ENCODE measurements around the gene INPP4B.

The INPP4B gene

GRCh38 chr4:142567199-142567598, 278.9 kb downstream of the INPP4B start:
- peak; percentile 43 to 52 for DNase-seq

DNA sequence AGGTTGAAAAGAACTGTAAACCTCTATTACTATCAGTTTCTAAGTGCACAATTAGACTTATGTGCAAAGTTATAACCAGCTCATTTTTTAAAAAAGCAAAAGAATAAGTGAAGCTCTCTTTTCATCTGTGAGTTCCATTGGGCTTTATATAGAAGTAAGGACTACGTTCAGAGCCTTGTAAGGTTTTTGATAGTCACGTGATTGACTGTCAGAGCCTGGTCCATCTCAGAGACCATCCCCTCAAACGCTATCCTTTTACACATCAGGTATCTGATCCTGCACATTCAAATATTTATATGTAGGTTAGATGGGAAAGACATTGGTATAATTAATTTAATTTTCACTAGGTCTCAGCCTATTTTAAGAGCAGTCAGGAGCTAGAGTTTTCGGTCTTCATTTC, 279.3 kb downstream of the INPP4B start:
- DNase-seq = no peak

GRCh38 chr4:142566243-142566642, 279.9 kb downstream of the INPP4B start:
- DNase-seq = no peak

DNA sequence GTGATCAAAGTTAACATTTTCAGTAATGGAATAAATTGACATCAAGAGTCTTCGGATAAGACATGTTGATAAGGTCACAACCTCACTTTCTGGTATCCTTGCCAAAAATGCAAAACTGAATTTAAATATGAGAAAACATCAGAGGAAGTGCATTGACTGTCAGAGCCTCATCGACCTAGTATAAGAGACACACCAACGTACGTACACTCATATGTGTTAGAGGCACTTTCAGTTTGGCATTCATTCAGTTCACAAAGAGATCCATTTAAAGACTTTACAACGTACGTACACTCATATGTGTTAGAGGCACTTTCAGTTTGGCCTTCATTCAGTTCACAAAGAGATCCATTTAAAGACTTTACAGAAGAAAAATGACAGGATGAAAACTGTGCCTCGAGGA, 280.3 kb downstream of the INPP4B start:
- DNase-seq = no peak

GRCh38 chr4:142563682-142564291, 282.3 kb downstream of the INPP4B start:
- DNase-seq = no peak

DNA sequence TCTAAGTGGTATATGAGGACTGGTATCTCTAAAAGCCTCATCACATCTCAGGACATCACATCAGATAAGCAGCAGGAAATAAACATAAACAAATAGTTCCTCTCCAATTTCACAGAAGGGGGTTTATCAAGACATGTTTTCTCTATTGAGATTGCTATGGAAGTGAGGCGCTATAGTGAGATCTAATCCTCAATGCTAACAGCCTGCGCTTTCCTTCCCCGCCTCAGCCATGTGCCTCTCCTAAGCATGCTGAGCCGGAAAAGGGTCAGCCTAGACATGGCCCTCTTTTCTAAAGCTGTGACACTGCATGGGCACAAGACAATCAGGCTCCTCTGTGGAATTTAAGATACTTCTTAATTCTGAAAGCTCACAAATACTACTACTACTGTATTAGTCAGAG, 286.1 kb downstream of the INPP4B start:
- no peak for DNase-seq

DNA sequence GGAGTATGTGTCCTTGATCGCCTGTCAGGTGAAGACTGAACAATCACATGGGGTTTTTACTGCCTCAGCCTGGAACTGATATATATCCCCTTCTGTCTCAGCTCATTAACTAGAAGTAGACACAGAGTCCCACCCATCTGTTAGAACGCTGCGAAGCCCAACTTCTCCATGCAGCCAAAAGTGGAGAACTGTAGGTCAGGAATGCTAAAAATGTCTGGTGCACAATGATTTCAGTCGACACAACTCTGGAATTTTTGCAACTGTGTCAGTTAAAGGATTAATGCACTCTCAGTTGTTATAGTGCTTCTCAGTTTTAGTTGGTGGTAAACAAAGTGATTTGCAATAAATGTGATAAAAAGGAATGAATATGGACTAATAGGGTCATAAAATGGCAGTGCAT, 287.2 kb downstream of the INPP4B start:
- DNase-seq = no peak

- DNase-seq = no peak
Observed at GRCh38 chr4:142557239-142557801, 288.8 kb downstream of the INPP4B start.

DNA sequence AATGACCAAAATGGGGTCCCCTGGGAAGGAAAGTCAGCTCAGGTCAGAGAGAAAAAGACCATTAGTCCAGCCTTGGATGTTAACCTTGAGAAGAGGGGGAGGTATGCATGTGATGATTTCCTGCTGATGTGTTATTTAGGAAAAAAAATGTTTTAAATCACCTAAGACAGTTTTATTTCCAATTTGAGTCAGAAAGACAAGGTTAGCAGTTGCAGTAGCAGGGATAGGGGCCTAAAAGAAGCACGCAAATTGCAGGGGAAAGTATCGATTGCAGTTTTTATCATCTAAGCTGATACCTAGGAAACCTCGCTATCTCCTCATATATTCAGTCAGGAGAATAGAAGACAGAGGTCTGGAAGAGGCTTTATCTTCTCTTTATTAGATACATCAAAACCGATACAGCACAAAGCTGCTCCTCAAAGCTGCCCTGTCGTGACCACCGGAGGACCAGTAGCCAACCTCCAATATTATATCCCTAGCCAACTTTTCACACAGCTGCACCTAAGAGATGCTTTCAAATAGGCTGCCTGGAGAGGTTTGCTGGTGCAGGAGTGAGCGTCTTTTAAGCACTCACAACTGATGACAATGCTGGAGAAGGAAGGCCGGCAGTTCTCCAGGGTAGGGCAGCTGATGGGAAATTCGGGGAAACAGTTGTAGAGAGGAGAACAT, 289.4 kb downstream of the INPP4B start:
- no peak for DNase-seq

GRCh38 chr4:142556048-142556447, 290.1 kb downstream of the INPP4B start:
- DNase-seq = no peak

DNA sequence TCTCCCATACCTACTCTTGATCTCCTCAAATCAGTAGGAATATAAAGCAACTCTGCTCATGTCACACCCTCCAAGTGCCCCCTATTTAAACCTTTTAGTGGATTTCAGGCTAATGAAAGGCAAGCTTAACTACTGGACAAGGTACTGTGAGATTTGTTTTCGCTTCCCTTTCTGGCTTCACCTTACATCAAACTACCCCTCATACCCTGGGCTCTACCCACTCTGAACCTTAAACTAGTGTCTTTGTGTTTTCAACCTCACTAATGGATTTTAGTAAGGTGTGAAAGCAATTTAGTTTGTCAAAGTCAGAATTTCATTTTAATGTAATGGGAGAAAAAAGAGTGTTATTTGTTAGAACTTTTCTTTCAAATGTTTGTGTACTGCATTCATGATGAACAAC, 291.7 kb downstream of the INPP4B start:
- DNase-seq = no peak

DNA sequence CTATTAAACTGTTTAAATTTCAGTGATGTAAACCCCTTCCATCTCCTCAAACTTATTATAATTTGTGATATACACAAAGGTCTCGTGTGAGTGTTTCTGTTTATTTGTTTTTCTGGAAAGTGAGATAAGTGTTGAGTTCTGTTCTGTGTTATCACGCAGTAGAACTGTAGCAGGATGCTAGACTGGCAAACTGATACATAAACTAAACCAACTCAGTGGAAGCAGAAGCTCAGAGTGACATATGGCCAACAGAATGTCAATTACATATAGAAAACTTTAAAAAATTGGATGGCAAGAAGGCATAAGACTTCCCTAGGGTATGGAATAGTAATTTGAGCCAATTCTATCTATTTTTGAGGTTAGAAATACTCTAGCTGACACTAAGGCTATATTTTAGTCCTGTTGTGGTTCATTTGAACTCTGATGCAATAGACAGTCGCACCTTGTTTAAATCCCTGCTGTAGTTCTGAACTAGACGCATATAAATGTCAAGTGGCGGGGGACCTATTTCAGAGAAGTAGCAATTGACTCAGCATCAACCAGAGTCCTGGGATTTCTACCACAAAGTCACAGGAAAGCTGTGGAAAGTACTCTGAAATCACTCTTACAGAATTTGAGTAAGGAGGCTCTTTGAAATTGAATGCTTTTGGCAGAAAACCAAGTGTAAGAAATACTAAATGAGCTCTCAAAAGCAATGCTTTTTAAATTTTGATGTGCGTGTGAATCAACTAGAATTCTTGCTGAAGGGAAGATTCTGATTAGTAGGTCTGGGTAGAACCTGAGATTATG, 294.4 kb downstream of the INPP4B start:
- no peak for DNase-seq

GRCh38 chr4:142550965-142551364, 295.1 kb downstream of the INPP4B start:
- no peak for DNase-seq

- no peak for DNase-seq
Observed at GRCh38 chr4:142549726-142550463, 296.2 kb downstream of the INPP4B start.

DNA sequence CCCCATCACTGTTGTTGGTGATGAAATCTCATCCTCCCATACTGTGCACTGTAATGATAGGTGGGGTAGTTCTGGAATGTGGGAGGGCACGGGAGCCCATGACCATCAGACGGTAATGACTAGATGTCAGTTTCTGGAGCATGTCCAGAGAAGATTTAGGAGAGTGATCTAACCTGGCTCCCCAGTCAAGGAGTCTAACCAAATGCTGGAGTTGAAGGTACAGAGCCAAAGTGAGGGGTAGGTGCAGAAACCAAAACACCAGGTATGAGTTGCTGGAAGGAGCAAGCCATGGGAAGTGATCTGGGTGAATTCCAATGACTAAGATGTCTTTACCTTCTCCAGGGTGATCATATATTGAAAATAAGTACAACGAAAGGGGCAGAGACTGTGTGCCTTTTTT, 296.9 kb downstream of the INPP4B start:
- no peak for DNase-seq

DNA sequence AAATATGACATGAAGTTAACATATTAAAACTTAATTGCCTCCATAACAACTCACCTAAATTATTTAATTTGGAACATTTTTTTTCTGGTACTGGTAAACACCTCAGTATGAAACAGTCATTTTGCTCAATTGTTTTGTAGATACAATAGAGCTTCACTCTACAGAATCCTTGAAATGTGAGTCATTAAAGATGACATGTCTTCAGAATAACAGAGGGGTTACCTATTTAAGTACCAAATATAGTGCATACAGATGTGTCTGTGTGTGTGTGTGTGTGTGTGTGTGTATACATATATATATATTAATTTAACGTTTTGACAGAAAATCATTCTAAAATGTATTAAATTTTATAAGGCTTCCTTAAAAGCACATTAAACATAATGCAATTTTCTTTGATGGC, 297.6 kb downstream of the INPP4B start:
- DNase-seq = no peak

DNA sequence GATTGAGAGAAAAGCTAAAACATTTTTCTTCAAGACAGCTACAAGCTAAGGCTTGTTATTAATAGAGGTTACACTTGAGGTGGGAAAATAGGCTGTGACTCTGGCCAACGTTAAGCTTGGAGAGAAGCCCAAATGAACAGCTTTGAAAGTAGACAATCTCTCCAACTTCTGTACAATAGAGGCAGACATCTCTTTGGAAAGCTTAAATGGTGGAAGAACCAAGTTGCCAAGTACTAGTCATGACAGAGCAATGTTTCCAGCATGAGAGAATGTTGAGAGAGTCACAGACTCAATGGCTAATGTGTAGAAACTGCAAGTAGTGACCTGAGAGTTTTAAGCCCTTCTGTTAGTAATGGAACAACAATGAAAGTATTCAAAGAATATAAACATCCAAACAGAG, 298.1 kb downstream of the INPP4B start:
- no peak for DNase-seq

- no peak for DNase-seq
Observed at GRCh38 chr4:142544594-142544993, 301.5 kb downstream of the INPP4B start.

GRCh38 chr4:142544039-142544438, 302.1 kb downstream of the INPP4B start:
- DNase-seq = no peak

GRCh38 chr4:142540483-142540804, 305.7 kb downstream of the INPP4B start:
- DNase-seq = no peak

- no peak for DNase-seq
Observed at GRCh38 chr4:142539796-142540482, 306.2 kb downstream of the INPP4B start.

DNA sequence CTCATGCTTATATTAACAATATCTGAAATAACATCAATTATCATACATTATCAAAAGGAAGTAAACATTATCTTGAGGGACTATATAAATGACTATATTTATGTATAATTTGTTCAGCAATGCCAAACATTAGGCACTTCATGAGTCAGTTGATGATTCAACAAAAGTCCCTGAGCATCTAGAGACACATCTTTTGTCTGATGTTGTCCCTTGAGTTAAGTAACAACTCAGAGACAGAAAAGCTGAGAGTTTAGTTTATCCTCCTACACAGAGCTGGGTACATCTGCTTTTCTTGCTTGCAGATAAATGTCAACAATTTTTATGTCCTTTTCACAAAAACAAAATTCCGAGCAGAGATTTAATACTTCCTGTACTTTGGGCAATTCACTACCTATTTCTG, 311.1 kb downstream of the INPP4B start:
- no peak for DNase-seq

GRCh38 chr4:142532054-142532453, 314.0 kb downstream of the INPP4B start:
- DNase-seq = no peak

Measured in stimulated activated CD4-positive, alpha-beta T cell treated with anti-CD3 and anti-CD28 coated beads, Interleukin-2, amount 100 ng/mL, for 48 hours (primary cell).